GM12873 (cell line): Measurements from ENCODE around the gene TMEM158.
A peak's percentile ranks its signal among the peaks of the same experiment; 100 is the strongest.

Experiments used
- CTCF ChIP-seq: IDR thresholded peaks from 2 replicates; pipeline ENCODE4 v1.5.1; 2012; ENCODE audit warnings: low read depth, mild to moderate bottlenecking, moderate library complexity, low read length, control low read depth; ENCODE audit not compliant: insufficient read depth; ENCODE audit errors: missing control alignments

The TMEM158 gene

GRCh38 chr3:45210308-45211041 is 15.6 kb downstream of the TMEM158 start:
- peak; percentile 86 for TF ChIP-seq CTCF

- no peak for TF ChIP-seq CTCF
Observed at GRCh38 chr3:45209526-45209925, 16.6 kb downstream of the TMEM158 start.

- no peak for TF ChIP-seq CTCF
Observed at GRCh38 chr3:45208586-45208985, 17.5 kb downstream of the TMEM158 start.

GRCh38 chr3:45207446-45207845 is 18.6 kb downstream of the TMEM158 start:
- no peak for TF ChIP-seq CTCF

GRCh38 chr3:45205126-45205525 is 21.0 kb downstream of the TMEM158 start:
- TF ChIP-seq CTCF: no peak

- no peak for TF ChIP-seq CTCF
Observed at GRCh38 chr3:45204136-45204535, 22.0 kb downstream of the TMEM158 start.

- TF ChIP-seq CTCF: no peak
Observed at GRCh38 chr3:45199837-45200648, 26.0 kb downstream of the TMEM158 start.
